Body of pancreas (tissue), 4 donors: Measurements from ENCODE around the gene SH3PXD2A.

ENCODE experiments used
- POLR2A ChIP-seq, 3 donors: fragments of 450-650 bp; IDR thresholded peaks; one replicate each; pipeline ENCODE4 v1.6.1; 2016; ENCODE audit warnings: antibody characterized with exemption in 3 of 3, mild to moderate bottlenecking in 2 of 3
- TF ChIP-seq, protein P1 (sequence below), 7 experiments: fragments of 450-650 bp in 4 of 7; fragments of 200-600 bp in 3 of 7; sonication (generic) in 3 of 7; IDR thresholded peaks; one replicate each; pipeline ENCODE4 v1.5.1; 2016 to 2019; ENCODE audit warnings: antibody characterized with exemption in 7 of 7

DNA sequence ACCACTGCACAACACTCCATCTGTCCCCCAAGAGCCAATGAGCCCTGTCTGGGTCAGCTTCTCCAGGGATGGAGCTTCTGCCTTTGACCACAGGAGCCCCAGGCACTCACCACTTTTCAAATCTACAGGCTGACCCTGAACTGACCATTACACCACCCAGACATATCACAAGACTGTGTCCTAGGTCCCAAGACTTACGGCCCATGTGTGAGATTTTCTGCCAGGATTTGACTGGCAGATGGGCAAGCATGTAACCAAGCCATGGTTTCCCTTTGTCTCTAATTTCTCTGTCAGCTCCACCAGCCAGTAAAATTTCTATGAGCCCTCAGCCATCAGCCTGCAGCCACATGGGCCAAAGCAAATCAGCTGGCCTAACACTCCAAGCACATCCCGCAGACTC, 92.5 kb downstream of the SH3PXD2A start:
- TF ChIP-seq POLR2A (IDR thresholded peaks at IDR 0.05) = no peak
- TF ChIP-seq, protein P1, sequence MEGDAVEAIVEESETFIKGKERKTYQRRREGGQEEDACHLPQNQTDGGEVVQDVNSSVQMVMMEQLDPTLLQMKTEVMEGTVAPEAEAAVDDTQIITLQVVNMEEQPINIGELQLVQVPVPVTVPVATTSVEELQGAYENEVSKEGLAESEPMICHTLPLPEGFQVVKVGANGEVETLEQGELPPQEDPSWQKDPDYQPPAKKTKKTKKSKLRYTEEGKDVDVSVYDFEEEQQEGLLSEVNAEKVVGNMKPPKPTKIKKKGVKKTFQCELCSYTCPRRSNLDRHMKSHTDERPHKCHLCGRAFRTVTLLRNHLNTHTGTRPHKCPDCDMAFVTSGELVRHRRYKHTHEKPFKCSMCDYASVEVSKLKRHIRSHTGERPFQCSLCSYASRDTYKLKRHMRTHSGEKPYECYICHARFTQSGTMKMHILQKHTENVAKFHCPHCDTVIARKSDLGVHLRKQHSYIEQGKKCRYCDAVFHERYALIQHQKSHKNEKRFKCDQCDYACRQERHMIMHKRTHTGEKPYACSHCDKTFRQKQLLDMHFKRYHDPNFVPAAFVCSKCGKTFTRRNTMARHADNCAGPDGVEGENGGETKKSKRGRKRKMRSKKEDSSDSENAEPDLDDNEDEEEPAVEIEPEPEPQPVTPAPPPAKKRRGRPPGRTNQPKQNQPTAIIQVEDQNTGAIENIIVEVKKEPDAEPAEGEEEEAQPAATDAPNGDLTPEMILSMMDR (IDR thresholded peaks at IDR 0.05) = no peak
